Measurements from ENCODE around the gene REEP6. TPM values are rescaled to one million over a fixed set of nuclear protein-coding genes. Genes with fewer than 3 reads are reported as not detected.

The REEP6 gene
- total and polyA plus RNA-seq, 4 donors, result 2.5 to 7.6 (median 4.9) TPM

DNA sequence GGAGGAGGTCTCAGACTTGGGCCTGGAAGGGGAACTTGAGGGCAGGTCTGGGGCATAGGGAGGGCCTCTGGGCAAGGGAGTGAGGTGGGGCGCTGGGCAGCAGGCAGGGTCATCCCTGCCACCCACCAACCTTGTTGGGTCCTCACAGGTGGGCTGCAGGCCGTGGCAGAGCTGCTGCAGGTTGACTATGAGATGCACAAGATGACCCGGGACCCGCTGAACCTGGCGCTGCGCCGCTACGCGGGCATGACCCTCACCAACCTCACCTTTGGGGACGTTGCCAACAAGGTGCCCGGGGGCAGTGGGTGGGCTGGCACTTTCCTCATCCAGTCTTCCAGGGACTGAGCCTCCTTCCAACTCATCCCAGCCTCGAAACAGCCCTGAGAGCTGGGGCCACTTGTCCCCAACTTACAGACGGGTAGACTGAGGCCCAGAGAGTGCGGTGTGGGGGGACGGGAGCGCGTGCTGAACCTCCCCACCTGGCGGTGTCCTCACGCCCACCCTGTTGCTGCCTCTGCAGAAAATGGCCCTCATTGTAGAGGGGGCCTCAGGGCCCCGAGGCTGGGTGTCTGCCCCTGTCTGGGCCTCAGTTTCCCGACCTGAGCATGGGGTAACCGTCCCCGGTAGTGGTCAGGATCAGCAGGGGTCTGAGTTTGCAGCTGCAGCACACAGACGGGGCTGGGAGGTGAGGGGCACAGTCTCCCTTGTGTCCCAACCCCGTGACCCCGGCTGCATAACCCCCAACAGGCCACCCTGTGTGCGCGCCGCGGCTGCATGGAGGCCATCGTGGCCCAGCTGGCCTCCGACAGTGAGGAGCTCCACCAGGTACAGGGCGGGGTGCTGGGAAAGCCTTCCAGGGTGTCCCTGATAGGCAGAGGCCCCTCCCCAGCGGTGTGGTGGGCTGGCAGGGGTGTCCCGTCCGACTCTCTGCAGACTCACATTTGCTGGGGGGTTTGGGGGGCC is 30.7 kb upstream of the REEP6 start:
- no peak for ATAC-seq (ENCODE audit: insufficient read depth, low FRiP score)
- Histone ChIP-seq H3K27me3 (ENCODE audit: control insufficient read depth in 3 of 3, insufficient read depth in 3 of 3, low read length in 2 of 3) (peaks cover 9 to 39% (median 15%) of the 10 kb centered on the region in 3 donors), H3K36me3 (ENCODE audit: control insufficient read depth in 4 of 4, insufficient read depth in 4 of 4, low read length in 4 of 4) (peaks cover 0 to 4% (median 0%) of the 10 kb centered on the region in 4 donors), H3K9me3 (ENCODE audit: control insufficient read depth in 4 of 4, insufficient read depth in 3 of 4, low read length in 3 of 4) (peaks cover 0 to 3% (median 0%) of the 10 kb centered on the region in 4 donors), H3K27ac (ENCODE audit: low read depth in 1 of 2, low read length in 1 of 2) (no peak overlapping the region), H3K4me3 (no peak overlapping the region), H3K9ac (ENCODE audit: insufficient read depth in 1 of 2, low read length in 2 of 2) (no peak overlapping the region), H3K4me1 (ENCODE audit: control insufficient read depth in 5 of 5, insufficient read depth in 5 of 5, low read length in 5 of 5) (peaks cover 0 to 7% (median 0%) of the 10 kb centered on the region in 5 donors)
- WGBS, 2 donors, result 93 to 94% methylated on average over 36 of the region's 36 CpGs
- TF ChIP-seq, protein P1, sequence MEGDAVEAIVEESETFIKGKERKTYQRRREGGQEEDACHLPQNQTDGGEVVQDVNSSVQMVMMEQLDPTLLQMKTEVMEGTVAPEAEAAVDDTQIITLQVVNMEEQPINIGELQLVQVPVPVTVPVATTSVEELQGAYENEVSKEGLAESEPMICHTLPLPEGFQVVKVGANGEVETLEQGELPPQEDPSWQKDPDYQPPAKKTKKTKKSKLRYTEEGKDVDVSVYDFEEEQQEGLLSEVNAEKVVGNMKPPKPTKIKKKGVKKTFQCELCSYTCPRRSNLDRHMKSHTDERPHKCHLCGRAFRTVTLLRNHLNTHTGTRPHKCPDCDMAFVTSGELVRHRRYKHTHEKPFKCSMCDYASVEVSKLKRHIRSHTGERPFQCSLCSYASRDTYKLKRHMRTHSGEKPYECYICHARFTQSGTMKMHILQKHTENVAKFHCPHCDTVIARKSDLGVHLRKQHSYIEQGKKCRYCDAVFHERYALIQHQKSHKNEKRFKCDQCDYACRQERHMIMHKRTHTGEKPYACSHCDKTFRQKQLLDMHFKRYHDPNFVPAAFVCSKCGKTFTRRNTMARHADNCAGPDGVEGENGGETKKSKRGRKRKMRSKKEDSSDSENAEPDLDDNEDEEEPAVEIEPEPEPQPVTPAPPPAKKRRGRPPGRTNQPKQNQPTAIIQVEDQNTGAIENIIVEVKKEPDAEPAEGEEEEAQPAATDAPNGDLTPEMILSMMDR (IDR thresholded peaks at IDR 0.05; ENCODE audit: control extremely low read depth, extremely low read depth), result no peak
- DNase-seq, result no peak

DNA sequence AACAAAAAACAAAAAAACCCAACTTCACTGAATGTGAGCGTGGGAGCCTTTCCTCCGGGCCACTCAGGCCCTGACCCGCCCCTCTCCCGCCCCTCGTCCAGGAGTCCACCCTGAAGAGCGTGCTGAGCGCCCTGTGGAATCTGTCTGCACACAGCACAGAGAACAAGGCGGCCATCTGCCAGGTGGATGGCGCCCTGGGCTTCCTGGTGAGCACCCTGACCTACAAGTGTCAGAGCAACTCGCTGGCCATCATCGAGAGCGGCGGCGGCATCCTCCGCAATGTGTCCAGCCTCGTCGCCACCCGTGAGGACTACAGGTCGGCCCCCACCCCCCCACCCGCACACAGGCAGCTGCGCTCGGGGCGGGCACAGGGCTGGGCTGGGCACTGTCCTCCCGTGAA is 29.1 kb upstream of the REEP6 start:
- Histone ChIP-seq H3K27me3 (ENCODE audit: control insufficient read depth in 3 of 3, insufficient read depth in 3 of 3, low read length in 2 of 3) (peaks cover 13 to 26% (median 14%) of the 10 kb centered on the region in 3 donors), H3K9ac (ENCODE audit: insufficient read depth in 1 of 2, low read length in 2 of 2) (no peak overlapping the region), H3K4me1 (ENCODE audit: control insufficient read depth in 5 of 5, insufficient read depth in 5 of 5, low read length in 5 of 5) (peaks cover 0 to 19% (median 0%) of the 10 kb centered on the region in 5 donors), H3K36me3 (ENCODE audit: control insufficient read depth in 4 of 4, insufficient read depth in 4 of 4, low read length in 4 of 4) (peaks cover 0 to 4% (median 0%) of the 10 kb centered on the region in 4 donors), H3K27ac (ENCODE audit: low read depth in 1 of 2, low read length in 1 of 2) (no peak overlapping the region), H3K9me3 (ENCODE audit: control insufficient read depth in 4 of 4, insufficient read depth in 3 of 4, low read length in 3 of 4) (peaks cover 0 to 6% (median 0%) of the 10 kb centered on the region in 4 donors), H3K4me3 (no peak overlapping the region)
- 94% methylated on average over 24 of the region's 24 CpGs for WGBS, 2 donors
- TF ChIP-seq, protein P1 (IDR thresholded peaks at IDR 0.05; ENCODE audit: control extremely low read depth, extremely low read depth), result no peak
- no peak for DNase-seq
- ATAC-seq (ENCODE audit: insufficient read depth, low FRiP score), result no peak

DNA sequence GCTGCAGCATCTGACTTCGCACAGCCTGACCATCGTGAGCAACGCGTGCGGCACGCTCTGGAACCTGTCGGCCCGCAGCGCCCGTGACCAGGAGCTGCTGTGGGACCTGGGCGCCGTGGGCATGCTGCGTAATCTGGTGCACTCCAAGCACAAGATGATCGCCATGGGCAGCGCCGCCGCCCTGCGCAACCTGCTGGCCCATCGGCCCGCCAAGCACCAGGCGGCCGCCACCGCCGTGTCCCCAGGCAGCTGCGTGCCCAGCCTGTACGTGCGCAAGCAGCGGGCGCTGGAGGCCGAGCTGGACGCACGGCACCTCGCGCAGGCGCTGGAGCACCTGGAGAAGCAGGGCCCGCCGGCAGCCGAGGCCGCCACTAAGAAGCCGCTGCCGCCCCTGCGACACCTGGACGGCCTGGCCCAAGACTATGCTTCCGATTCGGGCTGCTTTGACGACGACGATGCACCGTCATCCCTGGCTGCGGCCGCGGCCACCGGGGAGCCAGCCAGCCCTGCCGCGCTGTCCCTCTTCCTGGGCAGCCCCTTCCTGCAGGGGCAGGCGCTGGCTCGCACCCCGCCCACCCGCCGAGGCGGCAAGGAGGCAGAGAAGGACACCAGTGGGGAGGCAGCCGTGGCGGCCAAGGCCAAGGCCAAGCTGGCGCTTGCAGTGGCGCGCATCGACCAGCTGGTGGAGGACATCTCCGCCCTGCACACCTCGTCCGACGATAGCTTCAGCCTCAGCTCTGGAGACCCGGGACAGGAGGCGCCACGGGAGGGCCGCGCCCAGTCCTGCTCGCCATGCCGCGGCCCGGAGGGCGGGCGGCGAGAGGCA is 25.6 kb upstream of the REEP6 start:
- Histone ChIP-seq H3K36me3 (ENCODE audit: control insufficient read depth in 4 of 4, insufficient read depth in 4 of 4, low read length in 4 of 4) (peaks cover 0 to 4% (median 0%) of the 10 kb centered on the region in 4 donors), H3K9ac (ENCODE audit: insufficient read depth in 1 of 2, low read length in 2 of 2) (no peak overlapping the region)
- 31 to 41% methylated on average over 82 to 83 of the region's 83 CpGs for WGBS, 2 donors

More for the DNA sequence above, 25.6 kb upstream of the REEP6 start:
- TF ChIP-seq, protein P1 (IDR thresholded peaks at IDR 0.05; ENCODE audit: control extremely low read depth, extremely low read depth), result peak; percentile 4
- DNase-seq (peak in 1 of 3 donors; percentile 55), ATAC-seq (ENCODE audit: insufficient read depth, low FRiP score) (no peak)
- Histone ChIP-seq H3K9me3 (ENCODE audit: control insufficient read depth in 4 of 4, insufficient read depth in 3 of 4, low read length in 3 of 4) (peaks cover 0 to 12% (median 0%) of the 10 kb centered on the region in 4 donors), H3K27ac (ENCODE audit: low read depth in 1 of 2, low read length in 1 of 2) (no peak overlapping the region), H3K4me1 (ENCODE audit: control insufficient read depth in 5 of 5, insufficient read depth in 5 of 5, low read length in 5 of 5) (peaks cover 0 to 43% (median 3%) of the 10 kb centered on the region in 5 donors), H3K4me3 (no peak overlapping the region), H3K27me3 (ENCODE audit: control insufficient read depth in 3 of 3, insufficient read depth in 3 of 3, low read length in 2 of 3) (peaks cover 13 to 20% (median 16%) of the 10 kb centered on the region in 3 donors)

All from lung (tissue), 12 donors.